ENCODE results near the gene SF3B3.

Gene SF3B3

DNA sequence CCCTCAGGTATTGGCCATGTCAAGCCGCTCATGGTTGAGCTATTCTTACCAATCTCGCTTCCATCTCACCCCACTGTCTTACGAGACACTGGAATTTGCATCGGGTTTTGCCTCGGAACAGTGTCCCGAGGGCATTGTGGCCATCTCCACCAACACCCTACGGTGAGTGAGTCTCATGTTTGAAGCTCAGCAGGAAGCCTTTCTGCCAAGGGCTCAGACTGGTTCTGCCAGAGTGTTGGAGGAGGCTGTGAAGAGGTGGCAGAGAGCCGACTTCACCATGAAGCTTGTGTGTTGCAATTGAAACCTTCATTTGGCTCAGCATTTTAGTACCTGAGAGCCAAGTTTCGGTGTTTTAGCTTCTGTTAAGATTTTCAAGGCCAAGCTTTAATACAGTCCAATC, 38.0 kb downstream of the SF3B3 start:
- no peak for DNase-seq (ENCODE audit: low read depth in 2 of 3, low spot score in 1 of 3)

DNA sequence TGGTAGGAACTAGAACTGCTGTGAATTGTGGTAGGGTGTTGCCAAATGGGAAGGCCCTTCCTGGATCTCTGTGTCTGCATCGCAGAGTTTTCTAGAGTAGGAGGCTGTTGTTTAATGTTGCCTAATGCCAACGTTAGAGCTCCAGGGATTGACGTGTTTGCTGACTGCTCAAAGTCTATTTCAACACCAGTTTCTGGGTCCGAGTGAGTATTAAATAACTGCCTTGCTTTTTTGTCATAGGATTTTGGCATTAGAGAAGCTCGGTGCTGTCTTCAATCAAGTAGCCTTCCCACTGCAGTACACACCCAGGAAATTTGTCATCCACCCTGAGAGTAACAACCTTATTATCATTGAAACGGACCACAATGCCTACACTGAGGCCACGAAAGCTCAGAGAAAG, 40.0 kb downstream of the SF3B3 start:
- DNase-seq (ENCODE audit: low read depth in 2 of 3, low spot score in 1 of 3): no peak

DNA sequence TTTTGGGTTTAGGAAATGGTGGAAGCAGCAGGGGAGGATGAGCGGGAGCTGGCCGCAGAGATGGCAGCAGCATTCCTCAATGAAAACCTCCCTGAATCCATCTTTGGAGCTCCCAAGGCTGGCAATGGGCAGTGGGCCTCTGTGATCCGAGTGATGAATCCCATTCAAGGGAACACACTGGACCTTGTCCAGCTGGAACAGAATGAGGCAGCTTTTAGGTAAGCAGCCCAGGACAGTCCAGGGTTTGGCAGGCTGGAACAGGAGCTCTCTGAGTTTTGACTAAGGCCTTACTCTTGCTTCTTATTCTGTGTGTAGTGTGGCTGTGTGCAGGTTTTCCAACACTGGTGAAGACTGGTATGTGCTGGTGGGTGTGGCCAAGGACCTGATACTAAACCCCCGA, 41.4 kb downstream of the SF3B3 start:
- no peak for DNase-seq (ENCODE audit: low read depth in 2 of 3, low spot score in 1 of 3)

DNA sequence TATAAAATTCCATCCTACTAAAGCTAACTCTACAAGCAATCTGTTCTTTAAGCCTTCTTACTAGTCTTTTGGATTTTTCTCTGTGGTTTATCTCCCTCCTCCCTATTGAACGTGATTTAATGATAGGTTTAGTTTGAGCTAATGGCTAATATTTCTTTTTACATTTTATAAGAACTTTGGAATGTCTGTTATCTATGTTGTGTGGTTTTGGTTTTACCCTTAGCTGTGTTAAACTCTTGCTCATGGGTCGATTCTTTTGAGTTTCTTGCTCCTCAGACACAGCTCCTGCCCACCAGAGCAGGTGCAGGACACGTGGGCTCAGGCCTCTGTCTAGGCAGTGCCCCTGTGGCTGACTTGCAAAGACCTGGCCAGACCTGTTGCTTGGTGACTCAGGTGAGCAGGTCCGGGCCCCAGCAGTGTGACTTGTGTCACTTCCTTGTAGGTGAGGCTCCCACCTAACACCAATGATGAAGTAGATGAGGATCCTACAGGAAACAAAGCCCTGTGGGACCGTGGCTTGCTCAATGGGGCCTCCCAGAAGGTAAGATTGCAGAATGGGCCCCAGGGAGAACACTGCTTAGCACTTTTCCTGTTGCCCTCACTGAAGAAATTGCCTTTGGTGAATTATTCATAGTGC, 45.1 kb downstream of the SF3B3 start:
- DNase-seq (ENCODE audit: low read depth in 2 of 3, low spot score in 1 of 3): no peak

DNA sequence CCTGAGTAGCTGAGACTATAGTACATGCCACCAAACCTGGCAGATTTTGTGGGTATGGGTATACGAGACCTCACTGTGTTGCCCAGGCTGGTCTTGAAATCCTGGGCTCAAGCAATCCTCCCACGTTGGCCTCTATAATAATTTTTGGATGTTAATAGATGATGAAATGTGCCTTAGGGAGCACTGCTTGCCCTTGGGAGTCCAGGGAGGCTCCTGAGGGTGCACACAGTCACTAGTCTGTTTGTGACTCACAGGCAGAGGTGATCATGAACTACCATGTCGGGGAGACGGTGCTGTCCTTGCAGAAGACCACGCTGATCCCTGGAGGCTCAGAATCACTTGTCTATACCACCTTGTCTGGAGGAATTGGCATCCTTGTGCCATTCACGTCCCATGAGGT, 46.1 kb downstream of the SF3B3 start:
- no peak for DNase-seq (ENCODE audit: low read depth in 2 of 3, low spot score in 1 of 3)

DNA sequence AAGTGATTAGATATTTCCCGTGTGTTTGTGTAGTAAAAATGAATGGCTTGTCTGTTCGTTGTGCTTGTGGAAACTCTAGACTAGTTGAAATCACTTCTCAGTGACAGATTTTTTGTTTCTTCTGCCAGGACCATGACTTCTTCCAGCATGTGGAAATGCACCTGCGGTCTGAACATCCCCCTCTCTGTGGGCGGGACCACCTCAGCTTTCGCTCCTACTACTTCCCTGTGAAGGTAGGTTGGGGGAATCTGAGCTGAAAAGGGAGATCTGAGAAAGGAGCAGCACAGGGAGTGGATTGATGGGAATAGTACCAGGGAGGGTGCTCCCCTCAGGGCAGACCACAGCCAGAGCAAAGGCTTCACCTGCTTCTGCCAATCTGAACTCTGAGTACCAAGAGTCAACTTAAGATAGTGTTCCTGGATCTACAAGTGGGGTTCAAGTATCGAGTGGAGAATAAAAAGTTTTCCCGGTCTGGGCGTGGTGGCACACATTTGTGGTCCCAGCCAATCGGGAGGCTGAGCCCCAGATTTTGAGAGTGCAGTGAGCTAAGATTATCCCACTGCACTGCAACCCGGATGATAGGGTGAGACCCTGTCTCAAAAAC, 47.5 kb downstream of the SF3B3 start:
- no peak for DNase-seq (ENCODE audit: low read depth in 2 of 3, low spot score in 1 of 3)

DNA sequence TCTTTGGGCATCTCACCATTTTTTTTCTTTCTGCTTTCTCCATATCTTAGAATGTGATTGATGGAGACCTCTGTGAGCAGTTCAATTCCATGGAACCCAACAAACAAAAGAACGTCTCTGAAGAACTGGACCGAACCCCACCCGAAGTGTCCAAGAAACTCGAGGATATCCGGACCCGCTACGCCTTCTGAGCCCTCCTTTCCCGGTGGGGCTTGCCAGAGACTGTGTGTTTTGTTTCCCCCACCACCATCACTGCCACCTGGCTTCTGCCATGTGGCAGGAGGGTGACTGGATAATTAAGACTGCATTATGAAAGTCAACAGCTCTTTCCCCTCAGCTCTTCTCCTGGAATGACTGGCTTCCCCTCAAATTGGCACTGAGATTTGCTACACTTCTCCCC, 48.0 kb downstream of the SF3B3 start:
- DNase-seq (ENCODE audit: low read depth in 2 of 3, low spot score in 1 of 3): no peak

DNA sequence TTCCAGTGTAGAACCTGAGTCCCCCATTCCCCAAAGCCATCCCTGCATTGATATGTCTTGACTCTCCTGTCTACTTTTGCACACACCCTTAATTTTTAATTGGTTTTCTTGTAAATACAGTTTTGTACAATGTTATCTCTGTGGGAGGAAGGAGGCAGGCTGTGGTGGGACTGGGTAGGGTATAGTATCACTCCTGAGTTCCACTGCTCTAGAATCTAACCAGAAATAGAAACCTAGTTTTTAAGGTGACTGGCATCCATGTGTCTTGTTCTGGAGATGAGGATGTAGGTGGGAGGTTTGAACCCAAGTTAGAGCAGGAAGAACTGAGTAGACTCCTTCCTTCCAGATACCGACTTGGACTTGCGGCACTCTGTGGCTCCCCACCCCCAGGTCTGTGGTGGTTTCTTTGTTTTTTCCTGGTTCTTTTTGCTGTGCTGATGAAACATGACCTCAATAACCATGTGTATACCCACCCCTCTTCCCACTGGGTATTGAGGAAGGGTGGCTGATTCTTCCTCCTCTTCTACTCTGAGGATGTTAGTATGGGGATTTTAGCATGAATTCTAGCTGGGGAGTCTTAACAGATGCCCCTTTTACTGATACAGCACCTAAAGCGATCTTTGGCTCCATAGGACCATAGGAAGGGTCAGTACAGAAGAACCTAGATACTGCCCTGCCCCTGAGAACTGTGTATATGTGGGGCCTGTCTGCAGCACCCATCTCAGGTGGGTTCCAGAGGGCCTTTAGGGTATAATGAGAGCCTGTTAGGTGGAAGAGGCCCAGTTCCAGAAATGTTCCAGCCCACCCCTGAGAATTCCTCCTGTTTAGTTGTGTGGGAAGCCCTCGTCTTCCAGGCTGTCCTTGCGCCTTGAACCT, 48.7 kb downstream of the SF3B3 start:
- DNase-seq (ENCODE audit: low read depth in 2 of 3, low spot score in 1 of 3): no peak

DNA sequence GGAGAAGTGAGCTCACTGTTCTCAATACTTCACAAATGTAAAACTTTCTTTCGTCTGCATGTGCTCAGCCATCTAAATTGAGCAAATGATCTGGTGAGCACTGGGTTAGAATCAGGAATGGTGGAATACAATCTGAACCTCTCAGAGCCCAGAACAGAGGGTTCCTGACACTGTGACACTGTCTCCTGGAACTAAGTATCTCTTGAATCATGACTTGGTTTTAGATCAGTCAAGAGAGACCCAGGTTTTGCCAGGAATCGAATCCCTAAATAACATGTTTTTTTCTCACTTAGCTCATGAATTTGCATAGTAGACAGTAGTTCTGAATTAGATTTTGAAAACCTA, 49.3 kb downstream of the SF3B3 start:
- DNase-seq (ENCODE audit: low read depth in 2 of 3, low spot score in 1 of 3): no peak

DNA sequence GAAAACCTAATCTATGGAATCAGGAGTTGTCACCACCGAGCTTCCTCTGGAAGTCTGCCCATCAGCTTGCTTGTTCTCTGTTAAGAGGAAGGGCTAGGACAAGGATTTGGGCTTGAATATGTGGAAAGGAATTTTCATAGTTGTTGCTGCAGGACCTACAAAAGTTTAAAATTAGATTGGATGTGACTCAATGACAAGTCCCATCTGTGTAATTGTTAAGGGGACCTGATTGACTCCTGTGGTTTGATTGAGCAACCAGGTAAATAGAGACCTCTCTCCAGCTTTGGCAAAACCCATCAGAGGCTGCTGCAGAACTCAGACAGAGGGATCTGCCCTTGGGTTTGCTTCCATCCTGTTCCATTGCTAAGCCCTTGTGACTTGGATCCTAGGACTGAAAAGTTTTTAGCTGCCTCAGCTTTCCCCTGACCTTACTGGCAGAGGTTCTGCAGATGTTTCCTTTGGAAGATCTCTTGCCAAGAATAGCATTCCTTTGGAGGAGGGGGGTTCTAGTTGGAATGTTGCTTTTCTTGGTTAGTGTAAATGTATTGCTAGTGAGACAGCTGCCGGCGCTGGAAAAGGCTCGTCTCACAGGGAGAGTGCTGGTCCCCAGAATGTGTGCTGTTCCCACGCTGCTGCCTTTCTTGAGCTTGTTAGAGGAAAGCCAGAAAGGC, 50.0 kb downstream of the SF3B3 start:
- no peak for DNase-seq (ENCODE audit: low read depth in 2 of 3, low spot score in 1 of 3)

DNA sequence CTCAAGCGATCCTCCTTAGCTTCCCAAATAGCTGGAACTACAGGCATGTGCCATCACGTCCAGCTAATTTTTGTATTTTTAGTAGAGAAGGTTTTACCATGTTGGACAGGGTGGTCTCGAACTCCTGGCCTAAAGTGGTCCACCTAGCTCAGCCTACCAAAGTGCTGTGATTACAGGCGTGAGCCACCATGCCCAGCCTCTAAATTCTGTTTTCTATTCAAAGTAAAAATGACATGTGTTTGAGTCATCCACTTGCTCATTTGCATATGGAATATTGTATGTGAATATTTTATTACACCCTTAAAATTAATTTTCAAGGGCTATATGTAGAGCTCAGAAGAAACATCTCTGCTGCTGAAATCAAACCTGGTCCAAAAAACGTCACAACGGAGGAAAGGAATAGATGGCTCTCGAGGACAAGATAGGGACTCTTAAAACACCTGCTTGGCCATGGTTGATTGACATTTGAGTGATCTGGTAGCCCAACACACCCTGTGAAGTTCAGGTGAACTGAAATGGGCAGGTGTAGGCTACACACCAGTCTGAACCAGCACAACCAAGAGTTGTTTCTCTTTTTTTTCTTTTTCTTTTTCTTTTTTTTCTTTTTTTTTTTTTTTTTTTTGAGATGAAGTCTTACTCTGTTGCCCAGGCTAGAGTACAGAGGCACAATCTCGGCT, 51.1 kb downstream of the SF3B3 start:
- DNase-seq (ENCODE audit: low read depth in 2 of 3, low spot score in 1 of 3): no peak

DNA sequence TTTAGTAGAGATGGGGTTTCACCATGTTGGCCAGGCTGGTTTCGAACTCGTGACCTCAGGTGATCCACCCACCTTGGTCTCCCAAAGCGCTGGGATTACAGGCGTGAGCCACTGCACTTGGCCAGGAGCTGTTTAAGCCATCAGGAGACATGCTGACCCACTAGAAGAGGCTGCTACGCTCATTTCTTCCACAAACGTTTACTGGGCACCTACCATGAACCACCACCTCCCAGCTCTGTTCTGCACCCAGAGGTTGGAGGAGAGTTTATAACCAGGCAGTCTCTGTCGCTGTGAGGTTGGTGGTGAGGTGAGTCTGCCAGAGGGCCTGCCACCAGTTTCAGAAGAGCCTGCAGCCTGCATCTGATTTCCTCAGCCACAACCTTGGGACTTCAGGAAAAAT, 51.8 kb downstream of the SF3B3 start:
- no peak for DNase-seq (ENCODE audit: low read depth in 2 of 3, low spot score in 1 of 3)

DNA sequence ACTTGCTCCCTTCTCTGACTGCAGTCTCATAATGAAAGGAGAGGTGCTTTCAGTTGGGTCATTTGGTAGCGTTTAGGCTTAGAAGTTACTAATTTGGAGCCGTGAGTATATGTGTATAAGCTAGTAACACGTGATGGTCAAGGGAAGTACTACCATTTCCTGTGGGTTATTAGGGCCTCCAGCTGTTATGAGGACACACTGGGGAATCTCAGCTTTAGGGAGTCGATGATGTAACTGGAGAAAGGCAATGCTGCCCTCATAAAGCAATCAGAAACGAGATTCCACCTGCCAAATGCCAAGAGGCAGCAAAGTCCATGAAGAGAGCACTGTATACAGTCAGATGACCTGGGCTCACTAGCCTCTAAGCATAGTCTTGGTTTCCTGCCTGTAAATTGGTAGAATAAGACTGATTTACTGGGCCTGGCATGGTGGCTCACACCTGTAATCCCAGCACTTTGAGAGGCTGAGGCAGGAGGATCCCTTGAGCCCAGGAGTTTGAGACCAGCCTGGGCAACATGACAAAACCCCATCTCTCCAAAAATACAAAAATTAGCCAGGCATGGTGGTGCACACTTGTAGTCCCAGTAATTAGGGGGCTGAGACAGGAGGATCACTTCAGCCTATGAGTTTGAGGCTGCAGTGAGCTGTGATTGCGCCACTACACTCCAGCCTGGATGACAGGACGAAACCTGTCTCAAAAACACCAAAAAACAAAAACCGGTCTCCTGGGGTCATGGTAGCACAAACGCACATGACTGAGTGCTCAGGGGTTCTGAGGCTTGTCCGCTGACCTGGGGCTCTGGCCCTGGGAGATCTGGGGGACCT, 53.0 kb downstream of the SF3B3 start:
- DNase-seq (ENCODE audit: low read depth in 2 of 3, low spot score in 1 of 3): no peak

DNA sequence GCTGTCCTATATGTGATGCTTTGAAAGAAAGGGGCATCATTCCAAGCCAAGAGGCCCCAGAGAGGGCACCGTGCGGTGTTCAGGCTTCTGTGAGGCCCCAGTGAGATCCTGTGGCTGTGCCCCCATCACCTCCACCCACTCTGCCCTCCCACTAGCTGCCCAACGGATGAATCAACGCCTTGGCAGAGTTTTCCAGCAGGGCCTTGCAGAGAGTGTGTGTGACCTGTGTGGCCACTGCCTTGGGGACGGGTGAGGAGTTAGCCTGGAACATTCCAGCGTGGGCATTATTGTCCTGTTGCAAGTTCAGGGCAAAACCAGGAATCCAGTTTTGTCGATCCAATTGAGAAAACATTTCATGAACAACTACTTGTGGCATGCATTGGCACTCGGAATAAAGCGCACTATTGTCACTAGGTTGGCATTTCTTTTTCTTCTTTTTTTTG, 53.7 kb downstream of the SF3B3 start:
- DNase-seq (ENCODE audit: low read depth in 2 of 3, low spot score in 1 of 3): no peak

DNA sequence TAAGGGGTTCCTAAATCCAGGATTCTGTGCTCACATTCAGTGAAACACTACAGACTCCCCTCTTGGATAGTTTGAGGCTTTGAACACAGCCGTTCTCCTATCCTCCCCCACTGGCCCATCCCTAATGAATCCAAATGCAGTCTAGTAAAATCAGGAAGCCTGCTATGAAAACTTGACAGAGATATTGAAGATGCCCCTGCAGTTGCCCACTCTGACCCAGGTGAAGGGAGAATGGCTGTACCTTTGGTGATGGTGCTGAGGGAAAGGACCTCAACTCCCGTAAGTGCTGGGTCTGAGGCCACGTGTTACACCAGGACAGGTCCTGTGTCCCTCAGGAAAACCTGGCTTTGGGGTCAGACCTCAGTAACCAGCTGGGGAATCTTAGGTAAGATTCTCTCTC, 54.4 kb downstream of the SF3B3 start:
- no peak for DNase-seq (ENCODE audit: low read depth in 2 of 3, low spot score in 1 of 3)

DNA sequence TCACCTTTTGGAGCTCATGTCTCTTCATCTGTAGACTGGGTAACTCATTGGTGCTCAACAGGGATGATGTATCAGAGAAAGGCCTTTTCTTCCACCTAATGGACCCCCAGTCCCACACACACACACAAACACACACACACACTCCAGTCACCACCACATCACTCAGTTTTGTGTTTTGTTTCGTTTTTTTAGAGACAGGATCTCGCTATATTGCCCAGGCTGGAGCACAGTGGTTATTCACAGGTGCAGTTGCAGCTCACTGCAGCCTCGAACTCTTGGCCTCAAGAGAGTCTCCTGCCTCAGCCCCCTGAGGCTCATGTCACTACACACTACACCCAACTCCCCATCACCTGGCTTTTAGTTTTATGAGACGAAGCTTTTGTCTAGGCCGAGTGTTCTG, 55.6 kb downstream of the SF3B3 start:
- DNase-seq (ENCODE audit: low read depth in 2 of 3, low spot score in 1 of 3): no peak

DNA sequence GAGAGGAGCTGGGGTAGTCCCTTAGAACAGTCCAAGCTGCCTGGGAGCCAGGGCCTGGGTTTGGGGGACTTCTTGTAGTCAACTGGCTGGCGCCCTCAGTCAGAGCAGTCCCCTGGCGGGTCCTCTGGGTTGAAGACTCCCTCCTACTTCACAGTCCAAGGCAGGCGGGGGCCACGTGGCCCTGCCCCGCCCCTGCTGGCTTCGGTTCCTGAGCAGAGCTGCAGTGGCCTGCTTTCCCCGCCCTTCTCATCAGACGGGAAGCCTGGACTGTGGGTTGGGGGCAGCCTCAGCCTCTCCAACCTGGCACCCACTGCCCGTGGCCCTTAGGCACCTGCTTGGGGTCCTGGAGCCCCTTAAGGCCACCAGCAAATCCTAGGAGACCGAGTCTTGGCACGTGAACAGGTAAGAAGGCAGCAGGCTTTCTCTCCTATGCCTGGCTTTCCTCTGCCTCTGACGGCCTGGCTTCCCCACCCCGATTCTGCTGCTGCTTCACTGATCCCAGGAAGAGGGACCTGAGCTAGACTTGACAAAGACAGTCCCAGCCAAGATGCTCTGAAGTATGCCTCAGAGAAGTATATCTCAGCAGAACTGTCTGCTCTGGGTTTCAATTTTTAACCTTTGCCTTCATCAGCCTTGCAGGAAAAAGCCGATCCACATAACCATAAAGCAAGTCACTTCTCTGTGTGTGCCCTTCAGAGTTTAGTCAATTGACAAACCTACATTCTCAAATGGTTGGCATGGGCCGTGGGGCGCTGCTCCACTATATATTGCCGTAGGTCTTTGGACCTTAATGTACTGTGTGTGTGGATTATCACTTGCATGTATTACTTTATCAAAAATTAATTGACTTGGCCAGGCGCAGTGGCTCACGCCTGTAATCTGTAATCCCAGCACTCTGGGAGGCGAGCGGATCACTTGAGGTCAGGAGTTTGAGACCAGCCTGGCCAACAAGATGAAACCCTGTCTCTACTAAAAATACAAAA, 56.3 kb downstream of the SF3B3 start:
- no peak for DNase-seq (ENCODE audit: low read depth in 2 of 3, low spot score in 1 of 3)

DNA sequence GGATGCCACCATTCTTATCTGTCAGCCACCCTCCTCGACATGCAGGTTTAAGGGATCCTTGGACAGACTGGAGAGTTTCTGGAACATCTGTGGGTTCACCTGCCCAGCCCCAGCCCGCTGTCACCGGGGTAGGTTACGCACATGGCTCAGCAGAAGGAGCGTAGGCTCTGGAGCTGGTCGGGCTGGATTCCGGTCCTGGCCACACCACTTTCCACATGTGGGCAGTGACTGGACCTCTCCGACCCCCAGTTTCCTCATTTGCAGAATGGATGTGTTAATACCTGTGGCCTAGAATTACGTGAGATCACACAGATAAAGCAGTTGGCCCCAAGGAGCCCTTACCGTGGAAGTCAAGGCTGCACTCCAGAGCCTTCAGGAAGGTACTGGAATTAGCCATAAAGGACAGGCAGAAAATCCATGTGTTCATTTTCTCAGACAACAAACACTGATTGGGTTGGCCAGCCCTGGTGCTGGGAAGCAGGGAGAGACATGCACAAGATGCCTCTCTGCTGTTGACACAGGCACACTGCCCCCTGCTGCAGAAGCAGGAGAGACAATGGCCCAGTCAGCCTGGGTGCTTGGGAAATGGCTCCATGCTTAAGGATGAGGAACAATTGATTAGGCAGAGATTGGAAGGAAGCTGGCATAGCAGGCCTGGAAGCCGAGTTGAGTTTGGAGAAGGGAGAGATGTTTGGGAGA, 58.8 kb downstream of the SF3B3 start:
- DNase-seq (ENCODE audit: low read depth in 2 of 3, low spot score in 1 of 3): no peak

DNA sequence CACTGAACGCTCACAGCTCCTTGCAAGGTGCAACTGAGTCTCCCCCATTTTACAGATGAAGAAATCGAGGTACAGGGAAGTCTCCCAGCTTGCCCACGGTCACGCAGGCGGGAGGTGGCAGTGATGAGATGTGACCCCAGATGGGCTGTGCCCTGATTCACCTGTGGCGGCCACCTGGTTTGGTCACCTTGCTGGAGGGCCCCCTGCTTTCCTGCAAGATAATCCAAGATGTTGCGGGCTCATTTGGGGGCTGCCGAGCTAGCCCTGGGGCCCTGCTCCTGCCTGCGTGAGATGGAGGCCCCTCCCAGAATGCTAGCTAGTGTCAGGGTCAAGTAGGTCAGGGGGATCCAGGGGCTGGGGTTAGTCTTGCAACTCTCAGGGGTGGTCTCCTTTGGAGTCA, 63.1 kb downstream of the SF3B3 start:
- DNase-seq (ENCODE audit: low read depth in 2 of 3, low spot score in 1 of 3): no peak

All from stimulated activated CD4-positive, alpha-beta T cell treated with anti-CD3 and anti-CD28 coated beads, Interleukin-12 subunit alpha, Interleukin-12 subunit beta, amount 100 ng/mL, for 48 hours (primary cell).